Skeletal muscle satellite cell (primary cell): ENCODE data around the gene KLHL25.

Experiments
- H3K27me3 ChIP-seq: 2 replicates; pipeline ENCODE4 v1.7.0; 2013; ENCODE audit warnings: low read length; ENCODE audit not compliant: control insufficient read depth, insufficient read depth
- H3K36me3 ChIP-seq: 2 replicates; pipeline ENCODE4 v1.7.0; 2013; ENCODE audit warnings: mild to moderate bottlenecking, control low read depth, low read length; ENCODE audit not compliant: insufficient read depth
- H3K4me1 ChIP-seq: 2 replicates; pipeline ENCODE4 v1.7.0; 2013; ENCODE audit warnings: low read length; ENCODE audit not compliant: control insufficient read depth, insufficient read depth
- H3K4me2 ChIP-seq: 2 replicates; pipeline ENCODE4 v1.7.0; 2013; ENCODE audit warnings: mild to moderate bottlenecking, low read length
- H3K4me3 ChIP-seq: 2 replicates; pipeline ENCODE4 v1.7.0; 2013; ENCODE audit warnings: low read length
- H3K9ac ChIP-seq: 2 replicates; pipeline ENCODE4 v1.7.0; 2013; ENCODE audit warnings: mild to moderate bottlenecking, low read depth, low read length, moderate library complexity
- H3K9me3 ChIP-seq: replicated peaks from 2 replicates; pipeline ENCODE4 v1.7.0; 2013; ENCODE audit warnings: mild to moderate bottlenecking, control low read depth, low read length

The KLHL25 gene

DNA sequence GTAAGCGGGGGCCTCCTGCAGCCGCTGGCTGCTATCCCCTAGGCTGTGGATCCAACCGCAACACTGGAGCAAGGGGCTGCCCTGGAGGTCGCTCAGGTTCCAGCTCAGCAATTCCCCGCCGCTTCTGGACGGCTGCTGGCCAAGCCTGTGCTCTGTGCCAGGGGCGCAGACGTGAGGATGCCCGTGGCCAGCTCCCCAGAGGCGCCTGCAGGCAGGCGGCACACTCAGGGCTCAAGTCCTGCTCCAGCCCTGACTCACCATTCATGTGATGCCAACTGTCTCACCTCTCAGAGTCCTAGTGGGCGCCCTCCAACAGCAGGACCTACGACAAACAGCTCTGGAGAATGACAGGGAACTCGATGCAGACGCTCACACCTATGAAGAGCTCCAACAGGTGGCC lies 31.6 kb downstream of the KLHL25 start:
- peaks cover 5% of the 10 kb centered on the region for H3K36me3 ChIP-seq
- H3K4me2 ChIP-seq: no peak overlapping the region
- H3K27me3 ChIP-seq: no peaks in the 10 kb centered on the region
- no peak overlapping the region for H3K9ac ChIP-seq
- no peaks in the 10 kb centered on the region for H3K9me3 ChIP-seq
- H3K4me1 ChIP-seq: peaks cover 26% of the 10 kb centered on the region
- no peak overlapping the region for H3K4me3 ChIP-seq

DNA sequence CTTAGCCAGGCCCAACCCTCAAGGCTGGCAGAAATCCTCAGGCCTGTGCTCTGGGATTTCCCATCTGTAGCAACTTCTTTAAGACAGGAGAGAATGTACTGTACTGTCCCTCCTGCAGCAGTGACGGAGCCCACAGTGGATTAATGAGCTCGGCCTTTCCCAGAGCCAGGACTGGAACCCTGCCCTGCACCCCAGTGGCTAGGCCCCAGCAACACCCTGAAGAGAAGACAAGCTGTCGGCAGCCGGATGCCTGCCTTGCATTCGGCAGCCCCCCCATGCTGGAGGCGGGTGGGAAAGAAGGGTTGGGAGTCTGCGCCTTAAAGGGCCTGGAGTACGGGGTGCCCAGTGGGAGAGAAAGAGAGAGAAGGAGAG lies 32.0 kb downstream of the KLHL25 start:
- H3K4me1 ChIP-seq: peaks cover 26% of the 10 kb centered on the region
- no peaks in the 10 kb centered on the region for H3K27me3 ChIP-seq
- no peak overlapping the region for H3K9ac ChIP-seq
- no peaks in the 10 kb centered on the region for H3K9me3 ChIP-seq
- peaks cover 5% of the 10 kb centered on the region for H3K36me3 ChIP-seq
- no peak overlapping the region for H3K4me3 ChIP-seq
- H3K4me2 ChIP-seq: no peak overlapping the region

DNA sequence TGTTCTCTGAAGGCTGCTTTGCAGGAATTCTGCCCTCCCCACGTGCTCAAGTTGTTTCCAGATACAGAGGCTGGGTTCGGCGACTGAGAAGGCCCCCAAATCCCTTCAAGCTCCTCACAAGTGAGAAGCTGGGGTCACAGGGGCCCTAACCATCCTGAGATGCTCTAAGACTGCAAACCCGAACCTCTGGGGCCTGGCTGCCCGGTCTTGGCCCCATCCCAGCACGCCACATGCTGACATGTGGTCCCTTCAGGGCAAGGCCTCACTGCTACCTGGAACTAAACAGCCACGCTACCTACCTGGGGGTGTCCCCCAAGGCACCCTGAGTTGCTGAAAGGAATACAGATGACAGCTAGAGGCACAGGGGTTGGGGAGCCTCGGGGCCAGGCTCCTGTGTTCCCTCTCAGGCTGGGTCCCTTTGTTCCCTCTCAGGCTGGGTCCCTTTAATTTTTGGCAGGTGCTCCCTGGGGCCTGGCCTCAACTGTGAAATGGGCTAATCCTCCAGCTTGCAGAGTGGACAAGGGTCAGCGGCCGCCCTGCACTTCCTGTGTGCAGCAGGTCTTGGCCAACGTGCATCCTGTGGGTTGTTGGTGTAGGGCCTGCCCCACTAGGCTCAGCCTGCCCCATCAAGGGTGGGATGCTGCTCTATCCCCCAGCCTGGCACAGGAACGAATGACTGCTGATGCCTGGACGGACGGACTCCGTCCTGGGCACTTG lies 32.5 kb downstream of the KLHL25 start:
- no peak overlapping the region for H3K9ac ChIP-seq
- H3K4me1 ChIP-seq: peaks cover 26% of the 10 kb centered on the region
- H3K36me3 ChIP-seq: peaks cover 5% of the 10 kb centered on the region
- H3K4me3 ChIP-seq: no peak overlapping the region
- no peaks in the 10 kb centered on the region for H3K27me3 ChIP-seq
- no peak overlapping the region for H3K4me2 ChIP-seq
- no peaks in the 10 kb centered on the region for H3K9me3 ChIP-seq

DNA sequence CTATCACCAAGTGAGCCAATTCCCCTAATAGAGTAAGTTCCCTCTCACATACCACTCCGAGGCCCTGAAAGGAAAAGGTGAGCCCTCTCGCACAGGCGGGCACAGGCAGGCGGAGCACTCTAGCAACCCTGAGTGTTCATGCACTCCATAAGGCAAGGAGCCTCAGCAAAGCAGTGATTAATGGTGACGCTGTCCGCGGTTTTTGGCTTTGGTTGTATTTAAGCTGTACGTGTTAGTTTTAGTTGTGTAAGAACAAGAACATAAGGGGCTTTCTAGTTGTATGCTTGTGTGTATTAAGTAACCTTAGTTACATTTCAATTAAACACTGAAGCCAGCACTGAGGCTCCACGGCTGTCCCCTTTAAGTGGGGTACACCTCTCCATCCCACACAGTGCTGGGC lies 33.1 kb downstream of the KLHL25 start:
- no peaks in the 10 kb centered on the region for H3K27me3 ChIP-seq
- H3K4me1 ChIP-seq: peaks cover 26% of the 10 kb centered on the region
- H3K9me3 ChIP-seq: no peaks in the 10 kb centered on the region
- H3K4me3 ChIP-seq: no peak overlapping the region
- no peak overlapping the region for H3K9ac ChIP-seq
- no peak overlapping the region for H3K4me2 ChIP-seq
- peaks cover 5% of the 10 kb centered on the region for H3K36me3 ChIP-seq

DNA sequence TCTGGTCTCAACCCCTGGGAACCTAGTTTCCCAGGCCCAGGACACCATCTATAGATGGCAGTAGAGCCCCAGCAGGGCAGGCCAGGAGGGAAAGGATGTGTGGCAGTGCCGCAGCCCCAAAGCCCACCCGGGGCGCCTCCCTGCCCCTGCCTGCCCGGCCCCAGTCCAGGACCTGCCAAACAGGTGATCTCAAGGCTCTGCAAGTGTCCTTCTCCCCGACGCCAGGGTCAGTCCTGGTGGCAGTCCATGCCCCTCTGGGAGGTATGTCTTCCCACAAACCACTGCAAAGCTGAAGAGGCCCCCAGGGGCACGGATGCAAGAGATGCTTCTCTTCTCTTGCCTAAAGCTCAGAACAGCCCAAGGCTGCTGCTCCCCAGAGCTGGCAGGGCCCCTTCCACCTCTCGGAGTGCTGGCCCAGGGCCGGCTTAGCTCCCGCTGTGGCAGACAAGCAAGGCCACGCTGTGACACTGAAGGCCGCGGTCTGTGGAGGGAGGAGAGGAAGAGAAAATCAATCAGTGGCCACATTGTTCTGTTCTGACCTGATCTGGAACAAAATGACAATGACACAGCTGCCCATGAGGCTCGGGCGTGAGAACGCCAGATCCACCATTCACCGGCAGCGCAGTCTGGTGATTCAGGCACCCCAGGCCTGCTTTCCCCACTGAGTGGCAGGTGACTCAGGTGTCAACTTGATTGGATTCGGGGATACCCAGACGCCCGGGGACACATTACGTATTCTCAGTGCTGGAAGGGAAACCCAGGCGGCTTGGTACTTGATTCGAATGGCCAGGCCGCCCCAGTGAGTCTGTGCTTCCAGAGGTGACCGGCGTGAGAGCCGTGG lies 34.0 kb downstream of the KLHL25 start:
- H3K27me3 ChIP-seq: no peaks in the 10 kb centered on the region

DNA sequence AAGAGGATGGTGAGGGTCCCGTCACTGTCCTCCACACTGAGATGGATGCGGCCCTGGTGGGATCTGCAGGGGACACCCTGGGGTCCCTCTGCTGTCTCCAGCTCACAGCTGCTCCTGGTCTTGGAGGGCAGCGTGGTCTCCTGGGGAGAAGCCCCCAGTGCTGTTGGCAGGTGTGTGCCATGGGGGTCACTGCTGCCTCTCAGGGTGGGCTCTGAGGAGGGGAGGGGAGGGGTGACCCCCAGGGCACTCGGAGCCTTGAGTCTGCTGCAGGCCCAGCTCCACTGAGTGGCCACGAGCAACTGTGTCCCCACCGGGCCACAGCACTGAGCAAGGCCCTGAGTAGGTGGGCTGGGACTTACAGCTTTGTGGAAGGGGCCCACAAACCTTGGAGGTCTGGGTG lies 34.7 kb downstream of the KLHL25 start:
- Histone ChIP-seq H3K27me3 (no peaks in the 10 kb centered on the region), H3K4me2 (no peak overlapping the region), H3K4me1 (peaks cover 21% of the 10 kb centered on the region), H3K9me3 (no peaks in the 10 kb centered on the region), H3K36me3 (peaks cover 5% of the 10 kb centered on the region), H3K4me3 (no peak overlapping the region), H3K9ac (no peak overlapping the region)

More for the DNA sequence above, 34.0 kb downstream of the KLHL25 start:
- Histone ChIP-seq H3K4me2 (no peak overlapping the region), H3K36me3 (peaks cover 5% of the 10 kb centered on the region), H3K9ac (no peak overlapping the region), H3K9me3 (no peaks in the 10 kb centered on the region), H3K4me1 (peaks cover 21% of the 10 kb centered on the region), H3K4me3 (no peak overlapping the region)

DNA sequence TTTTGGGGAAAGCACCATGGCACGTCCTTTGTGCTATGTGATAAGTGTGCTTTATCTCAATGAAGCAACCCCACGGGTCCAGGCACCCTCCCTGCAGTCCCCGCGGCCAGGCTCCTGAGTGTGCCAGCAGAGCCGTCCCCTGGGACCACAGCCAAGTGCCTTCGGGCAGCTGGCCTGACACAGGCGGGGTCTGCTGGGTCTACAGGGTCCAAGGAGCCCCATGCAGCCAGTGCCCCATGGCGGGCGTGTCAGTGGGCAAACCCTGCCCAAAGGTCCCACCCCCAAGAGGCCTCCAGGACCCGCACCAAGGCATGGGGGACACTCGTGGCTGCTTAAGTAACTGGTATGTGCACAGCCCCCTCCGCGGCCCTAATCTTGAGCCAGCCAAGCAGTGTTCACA lies 35.3 kb downstream of the KLHL25 start:
- Histone ChIP-seq H3K9me3 (no peaks in the 10 kb centered on the region), H3K36me3 (peaks cover 5% of the 10 kb centered on the region), H3K27me3 (no peaks in the 10 kb centered on the region), H3K9ac (no peak overlapping the region), H3K4me3 (no peak overlapping the region), H3K4me2 (no peak overlapping the region), H3K4me1 (peaks cover 15% of the 10 kb centered on the region)

DNA sequence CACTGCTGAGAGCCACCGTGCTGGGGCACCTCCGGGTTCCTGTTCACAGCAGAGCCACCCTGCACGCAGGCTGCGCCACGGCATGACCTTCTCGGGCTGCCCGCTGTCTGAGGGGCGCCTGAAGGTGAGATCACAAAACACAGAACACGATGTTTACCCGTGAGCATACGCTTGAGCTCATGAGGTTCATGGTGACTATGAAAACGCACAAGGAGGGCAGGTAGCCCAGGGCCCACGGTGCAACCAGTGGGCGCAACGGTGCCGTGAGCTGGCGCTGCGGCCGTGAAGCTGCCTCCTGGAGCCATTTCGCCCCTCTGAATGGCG lies 36.1 kb downstream of the KLHL25 start:
- no peak overlapping the region for H3K9ac ChIP-seq
- no peak overlapping the region for H3K4me3 ChIP-seq
- H3K4me1 ChIP-seq: peaks cover 12% of the 10 kb centered on the region
- no peaks in the 10 kb centered on the region for H3K27me3 ChIP-seq
- H3K4me2 ChIP-seq: no peak overlapping the region
- H3K36me3 ChIP-seq: peaks cover 5% of the 10 kb centered on the region
- no peaks in the 10 kb centered on the region for H3K9me3 ChIP-seq

DNA sequence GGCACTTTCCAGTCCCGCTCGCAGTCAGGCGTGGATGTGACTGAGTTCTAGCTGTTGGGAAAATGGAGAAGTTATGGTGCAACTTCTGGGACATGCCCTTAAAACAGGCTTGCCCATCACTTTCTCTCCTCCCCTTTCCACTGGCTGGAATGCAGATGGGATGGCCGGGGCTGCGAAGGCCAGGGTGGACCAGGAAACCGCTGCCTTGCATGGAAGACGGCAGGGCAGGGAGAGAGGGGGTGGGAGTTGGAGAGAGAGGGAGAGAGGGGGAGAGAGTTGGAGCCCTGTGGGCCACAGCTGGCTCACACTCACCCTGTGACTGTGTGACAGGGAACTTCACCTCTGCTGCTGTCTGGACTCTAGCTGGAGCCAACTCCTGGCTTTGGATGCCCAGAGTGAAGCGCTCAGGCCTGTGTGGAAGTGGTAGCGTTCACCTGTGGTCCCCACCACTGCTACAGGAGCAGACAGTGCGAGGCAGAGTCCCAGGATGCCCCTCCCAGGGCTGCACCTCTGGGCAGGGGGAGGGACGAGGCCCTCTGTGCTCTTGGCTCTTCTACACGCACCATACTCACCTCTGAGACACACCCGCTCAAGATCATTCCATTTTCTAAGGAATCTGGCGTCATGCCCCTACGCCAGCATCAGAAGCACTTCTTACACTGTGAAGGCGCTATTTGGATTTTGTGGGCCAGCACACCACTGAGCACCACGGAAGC lies 36.6 kb downstream of the KLHL25 start:
- H3K9ac ChIP-seq: no peak overlapping the region
- H3K36me3 ChIP-seq: peaks cover 5% of the 10 kb centered on the region

DNA sequence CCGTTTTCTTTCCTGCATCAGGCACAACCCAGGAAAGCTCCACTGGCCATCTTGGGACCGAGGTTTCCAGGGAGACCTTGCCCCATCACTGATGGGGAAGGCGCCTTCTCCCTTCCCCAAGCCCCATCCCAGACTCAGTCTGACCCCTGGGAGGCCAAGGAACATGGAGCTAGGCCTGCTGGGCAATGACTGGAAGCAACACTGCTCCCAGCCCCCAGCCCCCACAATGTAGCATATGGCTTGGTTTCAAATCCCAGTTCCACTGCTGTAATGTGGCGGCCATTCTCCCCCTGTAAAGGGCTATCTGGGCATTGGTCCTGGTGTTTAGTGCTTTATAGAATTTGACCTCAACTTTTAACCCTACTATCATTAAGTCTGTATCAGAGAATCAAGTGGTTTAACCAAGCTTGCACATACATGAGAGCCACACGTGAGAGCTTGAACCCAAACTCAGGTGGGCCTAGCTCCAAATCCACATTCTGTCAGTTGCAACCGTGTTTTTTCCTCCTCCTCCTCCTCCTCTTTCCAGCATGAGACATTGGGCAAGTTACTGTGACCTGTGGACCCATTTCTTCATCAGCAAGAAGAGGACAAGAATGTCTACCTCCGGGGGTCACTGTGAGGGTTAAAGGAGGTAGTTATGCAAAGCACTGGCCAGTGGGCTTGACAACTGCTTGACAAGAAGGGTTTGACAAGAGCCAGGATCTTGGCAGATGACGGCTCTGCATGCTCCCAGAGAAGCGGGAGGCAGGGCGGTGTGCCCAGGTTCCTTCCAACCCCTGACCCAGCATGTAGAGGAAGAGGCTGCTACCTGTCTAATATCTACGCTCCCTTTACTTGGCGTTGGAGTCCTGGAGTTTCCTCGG lies 37.4 kb downstream of the KLHL25 start:
- Histone ChIP-seq H3K4me3 (no peak overlapping the region), H3K27me3 (no peaks in the 10 kb centered on the region), H3K9ac (no peak overlapping the region), H3K4me2 (no peak overlapping the region), H3K36me3 (peaks cover 5% of the 10 kb centered on the region), H3K9me3 (no peaks in the 10 kb centered on the region), H3K4me1 (no peaks in the 10 kb centered on the region)

More for the DNA sequence above, 36.6 kb downstream of the KLHL25 start:
- H3K4me2 ChIP-seq: no peak overlapping the region
- H3K4me3 ChIP-seq: no peak overlapping the region
- no peaks in the 10 kb centered on the region for H3K27me3 ChIP-seq
- peaks cover 7% of the 10 kb centered on the region for H3K4me1 ChIP-seq
- no peaks in the 10 kb centered on the region for H3K9me3 ChIP-seq
